Gastrocnemius medialis (tissue), 4 donors: ENCODE measurements around the gene YWHAH.
A peak's percentile ranks its signal among the peaks of the same experiment; 100 is the strongest.

Experiments used
- POLR2A ChIP-seq, 2 donors: fragments of 450-650 bp; IDR thresholded peaks; one replicate each; pipeline ENCODE4 v1.6.1; 2017; ENCODE audit warnings: antibody characterized with exemption in 2 of 2, mild to moderate bottlenecking in 2 of 2, moderate library complexity in 2 of 2
- TF ChIP-seq, protein P1 (sequence below), 5 experiments: fragments of 450-650 bp in 3 of 5; fragments of 200-600 bp in 2 of 5; sonication (generic) in 2 of 5; IDR thresholded peaks in 4 of 5; conservative IDR thresholded peaks in 1 of 5; 1 replicate in 4 of 5; 2 replicates in 1 of 5; pipeline ENCODE4 v1.5.1; 2016 to 2019; ENCODE audit warnings: antibody characterized with exemption in 5 of 5, mild to moderate bottlenecking in 3 of 5, moderate library complexity in 3 of 5

DNA sequence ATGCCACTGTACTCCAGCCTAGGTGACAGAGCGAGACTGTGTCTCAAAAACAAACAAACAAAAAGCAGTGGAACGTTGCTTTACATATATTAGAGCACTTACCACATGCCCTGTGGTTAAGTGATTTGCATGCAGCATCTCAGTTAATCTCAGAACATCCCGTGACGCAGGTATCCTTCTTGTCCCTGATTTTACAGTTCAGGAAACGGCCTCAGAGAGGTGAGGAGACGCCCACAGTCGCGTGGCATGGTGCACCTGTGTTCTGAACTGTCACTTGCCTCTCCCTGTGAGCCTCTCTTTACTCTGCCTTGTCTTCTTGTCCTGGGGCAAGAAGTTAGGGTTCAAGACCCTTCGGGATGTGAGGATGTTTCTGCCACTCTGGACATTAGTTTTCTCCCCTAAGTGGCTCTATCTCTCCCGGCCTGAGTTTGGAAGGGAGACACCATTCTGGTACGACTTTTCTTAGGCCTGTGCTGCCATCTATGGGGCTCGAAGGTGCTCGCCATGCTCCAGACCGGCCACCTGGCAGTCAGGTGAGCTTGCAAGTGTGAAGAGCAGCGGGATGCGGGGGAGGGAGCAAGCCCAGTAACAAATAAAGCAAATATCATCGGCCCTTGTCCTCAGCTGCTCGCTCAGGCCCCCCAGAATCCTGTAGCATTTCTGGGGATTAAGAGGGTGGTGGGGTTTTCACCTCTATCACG, 25.6 kb downstream of the YWHAH start:
- TF ChIP-seq POLR2A (IDR thresholded peaks at IDR 0.05), result no peak
- TF ChIP-seq, protein P1, sequence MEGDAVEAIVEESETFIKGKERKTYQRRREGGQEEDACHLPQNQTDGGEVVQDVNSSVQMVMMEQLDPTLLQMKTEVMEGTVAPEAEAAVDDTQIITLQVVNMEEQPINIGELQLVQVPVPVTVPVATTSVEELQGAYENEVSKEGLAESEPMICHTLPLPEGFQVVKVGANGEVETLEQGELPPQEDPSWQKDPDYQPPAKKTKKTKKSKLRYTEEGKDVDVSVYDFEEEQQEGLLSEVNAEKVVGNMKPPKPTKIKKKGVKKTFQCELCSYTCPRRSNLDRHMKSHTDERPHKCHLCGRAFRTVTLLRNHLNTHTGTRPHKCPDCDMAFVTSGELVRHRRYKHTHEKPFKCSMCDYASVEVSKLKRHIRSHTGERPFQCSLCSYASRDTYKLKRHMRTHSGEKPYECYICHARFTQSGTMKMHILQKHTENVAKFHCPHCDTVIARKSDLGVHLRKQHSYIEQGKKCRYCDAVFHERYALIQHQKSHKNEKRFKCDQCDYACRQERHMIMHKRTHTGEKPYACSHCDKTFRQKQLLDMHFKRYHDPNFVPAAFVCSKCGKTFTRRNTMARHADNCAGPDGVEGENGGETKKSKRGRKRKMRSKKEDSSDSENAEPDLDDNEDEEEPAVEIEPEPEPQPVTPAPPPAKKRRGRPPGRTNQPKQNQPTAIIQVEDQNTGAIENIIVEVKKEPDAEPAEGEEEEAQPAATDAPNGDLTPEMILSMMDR (IDR thresholded peaks at IDR 0.05 in 4 of 5, conservative IDR thresholded peaks at IDR 0.05 in 1 of 5), result peak in 1 of 5 experiments; percentile 15
